Osteocyte (in vitro differentiated cells): ENCODE data around the gene PRRG4. TPM values are rescaled to one million over a fixed set of nuclear protein-coding genes. Genes with fewer than 3 reads are reported as not detected.
"Not testable (repeated sequence)": the region's sequence is repeated elsewhere in the genome, so short reads cannot be mapped to it uniquely, and the experiment has no call there.

Experiments used
- DNase-seq: peaks from one replicate; pipeline ENCODE4 v3.0.0; 2021; ENCODE audit warnings: mixed read lengths; ENCODE audit not compliant: unreplicated experiment; ENCODE audit errors: extremely low spot score
- H3K27ac Mint-ChIP-seq: one replicate; pipeline ENCODE4 v1.8.0; 2021; ENCODE audit warnings: mild to moderate bottlenecking, mixed read lengths; ENCODE audit not compliant: unreplicated experiment
- H3K27me3 Mint-ChIP-seq: one replicate; pipeline ENCODE4 v1.8.0; 2021; ENCODE audit warnings: mixed read lengths; ENCODE audit not compliant: unreplicated experiment
- H3K36me3 Mint-ChIP-seq: one replicate; pipeline ENCODE4 v1.8.0; 2021; ENCODE audit warnings: mixed read lengths; ENCODE audit not compliant: unreplicated experiment
- H3K4me1 Mint-ChIP-seq: one replicate; pipeline ENCODE4 v1.8.0; 2021; ENCODE audit warnings: mixed read lengths; ENCODE audit not compliant: unreplicated experiment
- H3K4me3 Mint-ChIP-seq: one replicate; pipeline ENCODE4 v1.8.0; 2021; ENCODE audit warnings: mild to moderate bottlenecking, moderate library complexity, mixed read lengths; ENCODE audit not compliant: unreplicated experiment
- H3K9me3 Mint-ChIP-seq: one replicate; pipeline ENCODE4 v1.8.0; 2021; ENCODE audit warnings: mixed read lengths; ENCODE audit not compliant: unreplicated experiment
- CTCF ChIP-seq: fragments of 200-600 bp; sonication (generic); IDR thresholded peaks from 2 replicates; pipeline ENCODE4 v1.5.0; 2021; ENCODE audit warnings: antibody characterized with exemption, mild to moderate bottlenecking, moderate library complexity
- long read RNA-seq: library from polyadenylated mRNA; unstranded; transcript quantifications from one replicate; pipeline ENCODE4 v2.0.0, GENCODE V29; 2021
- total RNA-seq: library from RNA; stranded (reverse); gene quantifications from 2 replicates; pipeline ENCODE4 v1.2.1, GENCODE V29; 2021

The PRRG4 gene
- total RNA-seq = not detected in 2 replicates
- long read RNA-seq = 0 reads

GRCh38 chr11:32829680-32830412, at the start of gene PRRG4:
TSS of gene PRRG4 (plus strand) at chr11:32829927. CDS start at chr11:32830530, 603 bp downstream.
- Mint-ChIP-seq H3K4me1 (peaks cover 7% of the 10 kb centered on the region), H3K9me3 (no peaks in the 10 kb centered on the region), H3K4me3 (peak within 1 kb of the TSS; percentile 81), H3K27me3 (peaks cover 61% of the 10 kb centered on the region), H3K36me3 (no peaks in the 10 kb centered on the region), H3K27ac (peak within 1 kb of the TSS; percentile 47)
- no peak for DNase-seq
- TF ChIP-seq CTCF = no peak

- H3K36me3 Mint-ChIP-seq, DNase-seq, H3K9me3 Mint-ChIP-seq, H3K4me1 Mint-ChIP-seq, H3K4me3 Mint-ChIP-seq, H3K27ac Mint-ChIP-seq: not testable (repeated sequence)
- H3K27me3 Mint-ChIP-seq = peaks cover 28% of the 10 kb centered on the region
These were observed 48.9 kb upstream of the PRRG4 start for GRCh38 chr11:32780839-32781238.

GRCh38 chr11:32781721-32782120, 48.0 kb upstream of the PRRG4 start:
- no peaks in the 10 kb centered on the region for H3K4me1 Mint-ChIP-seq
- TF ChIP-seq CTCF = no peak
- H3K27me3 Mint-ChIP-seq = peaks cover 23% of the 10 kb centered on the region
- no peak for DNase-seq
- no peak overlapping the region for H3K4me3 Mint-ChIP-seq
- H3K27ac Mint-ChIP-seq = no peak overlapping the region
- no peaks in the 10 kb centered on the region for H3K36me3 Mint-ChIP-seq
- H3K9me3 Mint-ChIP-seq = no peaks in the 10 kb centered on the region

- no peak overlapping the region for H3K27ac Mint-ChIP-seq
- H3K4me1 Mint-ChIP-seq = no peaks in the 10 kb centered on the region
- DNase-seq = no peak
- H3K36me3 Mint-ChIP-seq = no peaks in the 10 kb centered on the region
- no peak overlapping the region for H3K4me3 Mint-ChIP-seq
- H3K9me3 Mint-ChIP-seq = no peaks in the 10 kb centered on the region
- TF ChIP-seq CTCF = no peak
- H3K27me3 Mint-ChIP-seq = peaks cover 48% of the 10 kb centered on the region
These were observed 44.5 kb upstream of the PRRG4 start for GRCh38 chr11:32785262-32785661.

GRCh38 chr11:32786811-32787210, 42.9 kb upstream of the PRRG4 start:
- no peak for DNase-seq
- H3K36me3 Mint-ChIP-seq = no peaks in the 10 kb centered on the region
- no peaks in the 10 kb centered on the region for H3K9me3 Mint-ChIP-seq
- peaks cover 55% of the 10 kb centered on the region for H3K27me3 Mint-ChIP-seq
- no peak for TF ChIP-seq CTCF
- no peak overlapping the region for H3K4me3 Mint-ChIP-seq
- H3K27ac Mint-ChIP-seq = no peak overlapping the region
- no peaks in the 10 kb centered on the region for H3K4me1 Mint-ChIP-seq
